PFSK-1 (cell line): ENCODE data around the gene CFAP206.

Experiments
- REST ChIP-seq, 2 experiments: IDR thresholded peaks; 2 replicates each; pipeline versions ENCODE4 v1.6.1 to v1.8.0; 2011 to 2012; ENCODE audit warnings: low read depth in 2 of 2, low read length in 2 of 2, control low read depth in 1 of 2, inconsistent platforms in 1 of 2, mild to moderate bottlenecking in 1 of 2, moderate library complexity in 1 of 2; ENCODE audit not compliant: insufficient read depth in 1 of 2
- SIN3A ChIP-seq: IDR thresholded peaks from 2 replicates; pipeline ENCODE4 v1.6.1; 2012; ENCODE audit warnings: mild to moderate bottlenecking, low read length, moderate library complexity, borderline replicate concordance; ENCODE audit not compliant: insufficient read depth

The CFAP206 gene

GRCh38 chr6:87504441-87504840, 96.7 kb downstream of the CFAP206 start:
- TF ChIP-seq SIN3A (no peak), REST (IDR thresholded peaks at IDR 0.05; ENCODE audit: insufficient read depth in 1 of 2, low read depth in 2 of 2, low read length in 2 of 2) (no peak)
